SK-N-SH treated with all-trans-retinoic acid at 6 μM for 48 hours (cell line): ENCODE data around the gene SPINK5.

Experiments
- ATAC-seq: fragments of 200-7000 bp; cut with Tn5 transposase; 3 replicates; pipeline ENCODE4 v1.9.1; 2020; ENCODE audit warnings: mild to moderate bottlenecking, moderate library complexity
- ARNTL ChIP-seq: fragments of 450-650 bp; formaldehyde crosslinking; IDR thresholded peaks from 2 replicates; pipeline ENCODE4 v1.5.0; 2020; ENCODE audit warnings: low read depth, mild to moderate bottlenecking, moderate library complexity, borderline replicate concordance
- BACH2 ChIP-seq: fragments of 250-450 bp; sonication (Bioruptor Pico); IDR thresholded peaks from 2 replicates; pipeline ENCODE4 v1.9.0; 2021; ENCODE audit warnings: mild to moderate bottlenecking, borderline replicate concordance
- CREB5 ChIP-seq: fragments of 250-450 bp; sonication (Bioruptor Pico); IDR thresholded peaks from 2 replicates; pipeline ENCODE4 v1.5.1; 2020; ENCODE audit warnings: low read depth, mild to moderate bottlenecking, moderate library complexity
- CSDC2 ChIP-seq: fragments of 250-450 bp; sonication (Bioruptor Pico); IDR thresholded peaks from 2 replicates; pipeline ENCODE4 v1.5.0; 2020; ENCODE audit warnings: mild to moderate bottlenecking, moderate library complexity
- CSRNP3 ChIP-seq: fragments of 250-450 bp; sonication (Bioruptor Pico); IDR thresholded peaks from 2 replicates; pipeline ENCODE4 v1.5.1; 2021; ENCODE audit warnings: mild to moderate bottlenecking, moderate library complexity
- ESRRG ChIP-seq: fragments of 250-450 bp; sonication (Bioruptor Pico); IDR thresholded peaks from 2 replicates; pipeline ENCODE4 v1.6.1; 2021; ENCODE audit warnings: mild to moderate bottlenecking
- GLIS3 ChIP-seq: fragments of 250-450 bp; sonication (Bioruptor Pico); IDR thresholded peaks from 2 replicates; pipeline ENCODE4 v1.5.0; 2020; ENCODE audit warnings: mild to moderate bottlenecking, moderate library complexity
- ISL1 ChIP-seq: fragments of 250-450 bp; sonication (Bioruptor Pico); IDR thresholded peaks from 2 replicates; pipeline ENCODE4 v2.1.2; 2022; ENCODE audit warnings: mild to moderate bottlenecking, moderate library complexity
- PATZ1 ChIP-seq: fragments of 250-450 bp; sonication (Bioruptor Pico); IDR thresholded peaks from 2 replicates; pipeline ENCODE4 v1.8.0; 2020; ENCODE audit warnings: mild to moderate bottlenecking, moderate library complexity, borderline replicate concordance
- PPARA ChIP-seq: fragments of 250-450 bp; sonication (Bioruptor Pico); IDR thresholded peaks from 2 replicates; pipeline ENCODE4 v1.5.0; 2020; ENCODE audit warnings: mild to moderate bottlenecking, borderline replicate concordance
- RARB ChIP-seq: fragments of 250-450 bp; sonication (Bioruptor Pico); IDR thresholded peaks from 2 replicates; pipeline ENCODE4 v1.8.0; 2021; ENCODE audit warnings: mild to moderate bottlenecking, moderate library complexity
- SNAI2 ChIP-seq: fragments of 250-450 bp; sonication (Bioruptor Pico); IDR thresholded peaks from 2 replicates; pipeline ENCODE4 v1.5.0; 2020; ENCODE audit warnings: mild to moderate bottlenecking, moderate library complexity
- TCF4 ChIP-seq: fragments of 250-450 bp; sonication (Bioruptor Pico); IDR thresholded peaks from 2 replicates; pipeline ENCODE4 v1.8.0; 2021; ENCODE audit warnings: mild to moderate bottlenecking, moderate library complexity, borderline replicate concordance
- TOX ChIP-seq: fragments of 250-450 bp; sonication (Bioruptor Pico); IDR thresholded peaks from 2 replicates; pipeline ENCODE4 v1.8.0; 2021; ENCODE audit warnings: mild to moderate bottlenecking, moderate library complexity, borderline replicate concordance
- TSHZ2 ChIP-seq: fragments of 250-450 bp; sonication (Bioruptor Pico); IDR thresholded peaks from 2 replicates; pipeline ENCODE4 v1.5.0; 2020; ENCODE audit warnings: mild to moderate bottlenecking, moderate library complexity
- ZC3H10 ChIP-seq: fragments of 250-450 bp; sonication (Bioruptor Pico); IDR thresholded peaks from 2 replicates; pipeline ENCODE4 v1.5.1; 2021; ENCODE audit warnings: mild to moderate bottlenecking, moderate library complexity
- ZFP3 ChIP-seq: fragments of 250-450 bp; sonication (Bioruptor Pico); IDR thresholded peaks from 2 replicates; pipeline ENCODE4 v1.5.0; 2020; ENCODE audit warnings: mild to moderate bottlenecking, moderate library complexity
- ZFP30 ChIP-seq: fragments of 450-650 bp; formaldehyde crosslinking; IDR thresholded peaks from 2 replicates; pipeline ENCODE4 v1.5.0; 2022; ENCODE audit warnings: mild to moderate bottlenecking, moderate library complexity
- ZNF70 ChIP-seq: fragments of 450-650 bp; formaldehyde crosslinking; IDR thresholded peaks from 2 replicates; pipeline ENCODE4 v1.5.0; 2020; ENCODE audit warnings: mild to moderate bottlenecking, moderate library complexity
- ZNF8 ChIP-seq: fragments of 450-650 bp; formaldehyde crosslinking; IDR thresholded peaks from 2 replicates; pipeline ENCODE4 v1.5.0; 2020; ENCODE audit warnings: mild to moderate bottlenecking, moderate library complexity

The SPINK5 gene

GRCh38 chr5:148035676-148036075 lies 28.1 kb upstream of the SPINK5 start:
- no peak for TF ChIP-seq BACH2 (CRISPR knock-in tag)
- TF ChIP-seq TOX (CRISPR knock-in tag), result no peak
- TF ChIP-seq CSRNP3 (CRISPR knock-in tag), result no peak
- no peak for TF ChIP-seq PATZ1 (CRISPR knock-in tag)
- no peak for TF ChIP-seq ZFP30 (CRISPR knock-in tag)
- no peak for TF ChIP-seq GLIS3 (CRISPR knock-in tag)
- no peak for TF ChIP-seq TSHZ2 (CRISPR knock-in tag)
- TF ChIP-seq ARNTL (CRISPR knock-in tag), result no peak
- no peak for TF ChIP-seq CSDC2 (CRISPR knock-in tag)
- no peak for TF ChIP-seq RARB
- ATAC-seq, result no peak

GRCh38 chr5:148042881-148043280 lies 20.9 kb upstream of the SPINK5 start:
- no peak for TF ChIP-seq SNAI2 (CRISPR knock-in tag)
- no peak for TF ChIP-seq ARNTL (CRISPR knock-in tag)
- TF ChIP-seq TOX (CRISPR knock-in tag), result no peak
- no peak for TF ChIP-seq ZNF70
- TF ChIP-seq TCF4 (CRISPR knock-in tag), result no peak
- TF ChIP-seq ZC3H10 (CRISPR knock-in tag), result no peak
- TF ChIP-seq ESRRG (CRISPR knock-in tag), result no peak
- no peak for TF ChIP-seq GLIS3 (CRISPR knock-in tag)
- no peak for TF ChIP-seq PATZ1 (CRISPR knock-in tag)
- TF ChIP-seq ISL1 (CRISPR knock-in tag), result no peak
- no peak for TF ChIP-seq RARB
- no peak for TF ChIP-seq CREB5 (CRISPR knock-in tag)
- no peak for TF ChIP-seq ZFP3
- TF ChIP-seq TSHZ2 (CRISPR knock-in tag), result no peak
- TF ChIP-seq PPARA, result no peak
- TF ChIP-seq ZNF8, result no peak
- no peak for TF ChIP-seq BACH2 (CRISPR knock-in tag)
- no peak for TF ChIP-seq ZFP30 (CRISPR knock-in tag)
- ATAC-seq, result no peak
